GM12878 (cell line): ENCODE data around the gene ANAPC2. TPM values are rescaled to one million over a fixed set of nuclear protein-coding genes. Genes with fewer than 3 reads are reported as not detected.

Experiments used
- ATAC-seq: fragments of 200-7000 bp; cut with Tn5 transposase; 3 replicates; pipeline ENCODE4 v1.9.1; 2020; ENCODE audit warnings: mild to moderate bottlenecking, moderate library complexity
- BruUV-seq: library from RNA; stranded (reverse); fragments of 400-500 nt; replicated peaks from 2 replicates; lab custom pipeline; 2021; lab: Mats Ljungman, UMichigan
- CTCF ChIA-PET: fragments of 300-600 bp; sonication (Branson Sonifier 250); formaldehyde crosslinking; extraction: SDS; loops from one replicate; lab custom pipeline; 2021; ENCODE audit warnings: inconsistent platforms; lab: Yijun Ruan, JAX
- POLR2A ChIA-PET: fragments of 350-600 bp; formaldehyde crosslinking; extraction: SDS; loops from one replicate; lab custom pipeline; 2021; ENCODE audit warnings: inconsistent platforms; lab: Charles Lee
- RAD21 ChIA-PET: fragments of 300-600 bp; sonication (Branson Sonifier 250); formaldehyde crosslinking; loops from one replicate; lab custom pipeline; 2023; ENCODE audit warnings: antibody characterized with exemption; ENCODE audit not compliant: unreplicated experiment; lab: Charles Lee
- SMC1A ChIA-PET: fragments of 300-600 bp; sonication (Branson Sonifier 250); formaldehyde crosslinking; loops from one replicate; lab custom pipeline; 2023; ENCODE audit not compliant: unreplicated experiment, uncharacterized antibody; lab: Charles Lee
- DNase-seq: peaks from one replicate; pipeline ENCODE4 v3.0.0-alpha.2; 2011; ENCODE audit warnings: low read depth, low spot score
- FAIRE-seq: peaks from 3 replicates; lab custom pipeline; 2011; peaks lifted over from hg19 to GRCh38; lab: Jason Lieb, UNC
- H2AFZ ChIP-seq: 2 replicates; pipeline ENCODE4 v1.6.0; 2011; ENCODE audit warnings: low read depth, low read length, control low read depth; ENCODE audit not compliant: control insufficient read depth
- H3K27ac ChIP-seq: 2 replicates; pipeline ENCODE4 v1.5.1; 2011; ENCODE audit warnings: control low read depth; ENCODE audit not compliant: control insufficient read depth, insufficient read depth
- H3K27me3 ChIP-seq, 2 experiments: replicated peaks in 1 of 2; 2 replicates each; pipeline versions ENCODE4 v1.6.0 to v1.6.1; 2011; ENCODE audit warnings: low read length in 1 of 2; ENCODE audit not compliant: control insufficient read depth in 2 of 2, insufficient read depth in 2 of 2
- H3K36me3 ChIP-seq, 2 experiments: 2 replicates each; pipeline ENCODE4 v1.5.1; 2011; ENCODE audit warnings: low read length in 1 of 2; ENCODE audit not compliant: control insufficient read depth in 2 of 2, insufficient read depth in 2 of 2
- H3K4me1 ChIP-seq: 2 replicates; pipeline ENCODE4 v1.6.1; 2011; ENCODE audit warnings: mild to moderate bottlenecking, low read length, moderate library complexity, mixed read lengths; ENCODE audit not compliant: control insufficient read depth, insufficient read depth
- H3K4me2 ChIP-seq: 2 replicates; pipeline ENCODE4 v1.6.0; 2011; ENCODE audit warnings: control low read depth; ENCODE audit not compliant: control insufficient read depth, insufficient read depth
- H3K4me3 ChIP-seq: fragments of 200-600 bp; sonication (generic); 2 replicates; pipeline ENCODE4 v1.5.1; 2016
- H3K79me2 ChIP-seq: 2 replicates; pipeline ENCODE4 v1.6.0; 2011; ENCODE audit warnings: low read length; ENCODE audit not compliant: control insufficient read depth, insufficient read depth
- H3K9ac ChIP-seq: 2 replicates; pipeline ENCODE4 v1.8.0; 2011; ENCODE audit warnings: low read length, control low read depth, mixed read lengths; ENCODE audit not compliant: control insufficient read depth, insufficient read depth
- H3K9me3 ChIP-seq: replicated peaks from 3 replicates; pipeline ENCODE4 v1.5.1; 2011; ENCODE audit warnings: mild to moderate bottlenecking, low read length; ENCODE audit not compliant: control insufficient read depth, insufficient read depth
- H4K20me1 ChIP-seq: 2 replicates; pipeline ENCODE4 v1.6.0; 2011; ENCODE audit not compliant: control insufficient read depth, insufficient read depth
- E2F4 ChIP-seq: IDR thresholded peaks from 2 replicates; pipeline ENCODE4 v1.6.1; 2012; ENCODE audit warnings: low read depth, low read length, improper control_type of control experiment
- GABPA ChIP-seq: IDR thresholded peaks from 2 replicates; pipeline ENCODE4 v1.6.1; 2014; ENCODE audit warnings: antibody characterized with exemption, low read depth, mild to moderate bottlenecking, inconsistent platforms
- MLLT1 ChIP-seq: fragments of 450-650 bp; IDR thresholded peaks from 2 replicates; pipeline ENCODE4 v1.6.1; 2016; ENCODE audit warnings: mild to moderate bottlenecking
- RB1 ChIP-seq: fragments of 450-650 bp; formaldehyde crosslinking; IDR thresholded peaks from 2 replicates; pipeline ENCODE4 v1.6.1; 2017; ENCODE audit warnings: mild to moderate bottlenecking, borderline replicate concordance
- TAF1 ChIP-seq: IDR thresholded peaks from 2 replicates; pipeline ENCODE4 v1.6.1; 2011; ENCODE audit warnings: mild to moderate bottlenecking, low read depth, low read length, borderline replicate concordance
- WGBS: methylation state at CpG from one replicate; pipeline ENCODE4 v1.1.6; 2016; ENCODE audit warnings: low lambda C conversion rate; ENCODE audit not compliant: insufficient replicate concordance, insufficient coverage; ENCODE audit errors: missing lambda C conversion rate; 5-methylcytosine and 5-hydroxymethylcytosine counted together
- in situ Hi-C: fragments of 300-500 bp; cut with MboI; formaldehyde crosslinking; loops from 9 replicates; pipeline ENCODE4 v1.14.3; 2018; ENCODE audit warnings: mixed read lengths
- intact Hi-C: fragments of 100-400 bp; cut with micrococcal nuclease; formaldehyde crosslinking; loops from one replicate; pipeline ENCODE4 v1.14.2; 2022; ENCODE audit not compliant: unreplicated experiment
- polyA plus RNA-seq, 11 experiments: library from polyadenylated mRNA; depleted of rRNA in 4 of 11; unstranded in 6 of 11; stranded (reverse) in 5 of 11; fragments of >200 nt; fragmentation: Nextera tagmentation in 4 of 11; fragmentation: Illumina TruSeq in 1 of 11; extraction: Ambion mirVana in 4 of 11; extraction: Trizol in 1 of 11; gene quantifications; 1 replicate in 1 of 11; 2 replicates in 10 of 11; pipeline versions ENCODE4 v1.2.1 to v1.2.3, GENCODE V29; 2011 to 2016; ENCODE audit warnings: inconsistent platforms in 2 of 11, missing spikeins in 2 of 11, low read depth in 1 of 11
- total RNA-seq, 4 experiments: library from RNA; depleted of rRNA in 3 of 4; stranded (reverse); fragments of >200 nt in 3 of 4; fragmentation: Illumina TruSeq in 1 of 4; extraction: Trizol in 1 of 4; gene quantifications; 2 replicates each; pipeline versions ENCODE4 v1.2.1 to v1.2.3, GENCODE V29; 2013 to 2021

ANAPC2 gene
- total and polyA plus RNA-seq, 10 of the 15 experiments (the other 5 are each of a cell fraction or from before 2014, with no cell fraction given) = 0.03 to 65.2 (median 20.5) TPM

GRCh38 chr9:137181680-137182079, 6.7 kb downstream of the ANAPC2 start:
- H3K4me1 ChIP-seq = peaks cover 4% of the 10 kb centered on the region; the same call in 1 of the 2 replicates
- no peak for TF ChIP-seq MLLT1
- TF ChIP-seq, all 136 proteins: peak for 0
- SMC1A ChIA-PET = no interaction called here
- Histone ChIP-seq H2AFZ (no peak overlapping the region), H3K4me2 (no peak overlapping the region), H3K79me2 (peaks cover 4% of the 10 kb centered on the region), H3K4me3 (no peak overlapping the region), H3K36me3 (peaks cover 7 to 28% of the 10 kb centered on the region in 2 experiments), H3K9ac (no peak overlapping the region), H3K9me3 (no peaks in the 10 kb centered on the region), H3K27ac (no peak overlapping the region), H4K20me1 (no peaks in the 10 kb centered on the region), H3K27me3 (no peaks in the 10 kb centered on the region)
- no peak for DNase-seq
- 93% methylated on average over 20 of the region's 22 CpGs for WGBS
- RAD21 ChIA-PET = no interaction called here
- POLR2A ChIA-PET = interaction anchor here (0.6 kb wide), 1 partner anchor 88 kb away, joined by 3 read pairs; no protein-coding TSS in a partner anchor
- intact Hi-C loops (no loop called here), in situ Hi-C loops (no loop called here)
- no peak for FAIRE-seq
- BruUV-seq = no TSS peak
- no peak for ATAC-seq
- CTCF ChIA-PET = no interaction called here

- SMC1A ChIA-PET = interaction anchor here (0.9 kb wide), 1 partner anchor 9 kb away, joined by 3 read pairs; no protein-coding TSS in a partner anchor
- intact Hi-C loops = no loop called here
- TF ChIP-seq RB1 (no peak), TAF1 (no peak), GABPA (no peak), E2F4 (no peak)
- TF ChIP-seq, all 136 proteins: peak for 0
- no peaks in the 10 kb centered on the region for H3K27me3 ChIP-seq
- no peak overlapping the region for H3K4me2 ChIP-seq
- no peak for DNase-seq
- no peak for FAIRE-seq
- no peak for ATAC-seq
- H3K4me3 ChIP-seq = no peak overlapping the region
- no peak overlapping the region for H2AFZ ChIP-seq
- CTCF ChIA-PET = no interaction called here
- 92% methylated on average over 16 of the region's 20 CpGs for WGBS
- H3K27ac ChIP-seq = no peak overlapping the region
- no peaks in the 10 kb centered on the region for H3K4me1 ChIP-seq
- RAD21 ChIA-PET = interaction anchor here (0.5 kb wide), 1 partner anchor 53 kb away, joined by 3 read pairs; no protein-coding TSS in a partner anchor
- in situ Hi-C loops = no loop called here
- POLR2A ChIA-PET = no interaction called here
- no peak overlapping the region for H3K9ac ChIP-seq
- H3K79me2 ChIP-seq = no peaks in the 10 kb centered on the region
- no TSS peak for BruUV-seq
- peaks cover 7 to 28% of the 10 kb centered on the region in 2 experiments for H3K36me3 ChIP-seq
- no peaks in the 10 kb centered on the region for H3K9me3 ChIP-seq
- H4K20me1 ChIP-seq = no peaks in the 10 kb centered on the region
Observed at GRCh38 chr9:137180491-137180890, 7.9 kb downstream of the ANAPC2 start.
